Hepatocyte (in vitro differentiated cells): ENCODE results near the gene PLCD1. TPM values are rescaled to one million over a fixed set of nuclear protein-coding genes. Genes with fewer than 3 reads are reported as not detected.

Experiments used
- DNase-seq: peaks from one replicate; pipeline ENCODE4 v3.0.0-alpha.2; 2016; ENCODE audit warnings: low spot score
- H2AFZ ChIP-seq: fragments of 200-600 bp; sonication (generic); 2 replicates; pipeline ENCODE4 v1.6.0; 2016; ENCODE audit warnings: antibody characterized with exemption, mild to moderate bottlenecking
- H3K27ac ChIP-seq: fragments of 200-600 bp; sonication (generic); 2 replicates; pipeline ENCODE4 v1.5.1; 2016; ENCODE audit warnings: mild to moderate bottlenecking
- H3K27me3 ChIP-seq: fragments of 200-600 bp; sonication (generic); 2 replicates; pipeline ENCODE4 v1.6.1; 2016
- H3K36me3 ChIP-seq: fragments of 200-600 bp; sonication (generic); replicated peaks from 2 replicates; pipeline ENCODE4 v1.5.1; 2016; ENCODE audit warnings: low read depth; ENCODE audit not compliant: insufficient read depth
- H3K4me1 ChIP-seq: fragments of 200-600 bp; sonication (generic); 2 replicates; pipeline ENCODE4 v1.5.1; 2016; ENCODE audit warnings: mild to moderate bottlenecking, moderate library complexity; ENCODE audit not compliant: insufficient read depth
- H3K4me2 ChIP-seq: fragments of 200-600 bp; sonication (generic); 2 replicates; pipeline ENCODE4 v1.6.0; 2016
- H3K4me3 ChIP-seq: fragments of 200-600 bp; sonication (generic); 2 replicates; pipeline ENCODE4 v1.5.1; 2016; ENCODE audit warnings: mild to moderate bottlenecking
- H3K79me2 ChIP-seq: fragments of 200-600 bp; sonication (generic); 2 replicates; pipeline ENCODE4 v1.6.0; 2017; ENCODE audit warnings: mild to moderate bottlenecking
- H3K9me2 ChIP-seq: fragments of 200-600 bp; sonication (generic); replicated peaks from 2 replicates; pipeline ENCODE4 v1.6.0; 2017; ENCODE audit warnings: mild to moderate bottlenecking; ENCODE audit not compliant: insufficient read depth
- H3K9me3 ChIP-seq: fragments of 200-600 bp; sonication (generic); 2 replicates; pipeline ENCODE4 v1.5.1; 2016; ENCODE audit warnings: low read depth, mild to moderate bottlenecking
- H4K20me1 ChIP-seq: fragments of 200-600 bp; sonication (generic); 2 replicates; pipeline ENCODE4 v1.6.0; 2016; ENCODE audit warnings: mild to moderate bottlenecking; ENCODE audit not compliant: insufficient read depth, poor library complexity, severe bottlenecking
- EZH2 ChIP-seq: fragments of 200-600 bp; sonication (generic); IDR thresholded peaks from 2 replicates; pipeline ENCODE4 v1.6.1; 2016; ENCODE audit warnings: antibody characterized with exemption, mild to moderate bottlenecking, borderline replicate concordance
- EZH2phosphoT487 ChIP-seq: fragments of 200-600 bp; sonication (generic); IDR thresholded peaks from one replicate; pipeline ENCODE4 v1.6.1; 2018; ENCODE audit warnings: antibody characterized with exemption, mild to moderate bottlenecking, low read depth, moderate library complexity; ENCODE audit not compliant: unreplicated experiment, severe bottlenecking
- WGBS: methylation state at CpG from one replicate; pipeline ENCODE4 v1.1.6; 2016; ENCODE audit warnings: low lambda C conversion rate; ENCODE audit errors: missing lambda C conversion rate; 5-methylcytosine and 5-hydroxymethylcytosine counted together
- polyA plus RNA-seq: library from polyadenylated mRNA; unstranded; fragments of >200 nt; fragmentation: Nextera tagmentation; extraction: Ambion mirVana; gene quantifications from 2 replicates; pipeline ENCODE4 v1.2.1, GENCODE V29; 2016
- total RNA-seq: library from RNA; depleted of rRNA; stranded (reverse); fragments of >200 nt; gene quantifications from 2 replicates; pipeline ENCODE4 v1.2.3, GENCODE V29; 2014
- TF ChIP-seq, protein P1 (sequence below): fragments of 200-600 bp; sonication (generic); IDR thresholded peaks from 2 replicates; pipeline ENCODE4 v1.5.1; 2016; ENCODE audit warnings: antibody characterized with exemption, mild to moderate bottlenecking; ENCODE audit not compliant: poor library complexity

The PLCD1 gene
- total and polyA plus RNA-seq, 2 experiments from 2014 or later = 21.7 to 22.6 TPM

DNA sequence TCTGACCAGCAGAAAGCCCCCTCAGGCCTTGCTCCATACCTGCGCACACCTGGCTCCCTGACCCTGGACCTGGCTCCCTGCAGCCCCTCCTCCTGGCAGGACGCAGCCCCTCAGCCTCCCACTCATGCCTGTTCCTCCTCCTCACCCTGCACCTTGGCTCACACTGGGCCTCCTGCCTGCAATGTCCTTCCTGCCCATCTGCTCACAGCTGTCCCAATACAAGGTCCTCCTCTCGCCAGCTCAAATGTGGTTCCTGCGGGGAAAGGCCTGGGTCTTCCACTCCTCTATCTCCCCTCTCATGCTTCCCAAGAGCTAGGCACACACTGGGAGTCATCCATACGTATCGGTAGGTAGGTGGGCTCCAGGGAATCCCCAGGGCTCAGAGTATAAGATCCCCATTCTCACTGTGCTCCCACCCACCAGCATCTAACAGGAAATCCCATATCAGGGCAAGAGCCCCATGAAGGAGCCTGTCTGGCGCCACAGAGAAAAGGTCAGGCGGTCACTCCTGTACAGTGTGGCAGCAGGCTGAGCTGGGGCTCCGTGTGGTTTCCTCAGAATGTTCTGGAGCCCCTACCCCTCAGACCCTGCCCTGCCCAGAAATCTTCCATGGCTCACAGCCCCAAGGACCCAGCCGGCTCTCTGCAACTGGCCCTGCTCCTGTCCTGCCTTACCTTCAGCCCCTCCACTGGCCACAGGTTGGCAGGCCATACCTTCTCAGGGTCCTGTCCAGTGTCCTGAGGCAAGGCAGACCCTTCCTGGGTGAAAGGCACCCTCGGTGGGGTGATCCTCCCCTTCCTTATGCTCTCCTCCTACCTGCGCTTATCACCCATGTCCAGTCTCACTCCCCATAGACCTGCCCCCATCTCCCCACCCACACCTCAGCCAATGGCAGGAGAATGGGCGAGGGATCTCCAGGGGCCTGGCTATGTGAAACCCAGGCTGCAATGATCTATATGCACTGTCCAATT is 10.9 kb downstream of the PLCD1 start:
- DNase-seq = no peak
- no peak overlapping the region for H3K4me2 ChIP-seq
- no peaks in the 10 kb centered on the region for H3K27me3 ChIP-seq
- no peaks in the 10 kb centered on the region for H3K36me3 ChIP-seq
- H2AFZ ChIP-seq = no peak overlapping the region
- WGBS = 91% methylated on average over 12 of the region's 13 CpGs
- H3K4me1 ChIP-seq = no peaks in the 10 kb centered on the region
- no peaks in the 10 kb centered on the region for H3K9me2 ChIP-seq
- no peaks in the 10 kb centered on the region for H3K9me3 ChIP-seq
- TF ChIP-seq, protein P1, sequence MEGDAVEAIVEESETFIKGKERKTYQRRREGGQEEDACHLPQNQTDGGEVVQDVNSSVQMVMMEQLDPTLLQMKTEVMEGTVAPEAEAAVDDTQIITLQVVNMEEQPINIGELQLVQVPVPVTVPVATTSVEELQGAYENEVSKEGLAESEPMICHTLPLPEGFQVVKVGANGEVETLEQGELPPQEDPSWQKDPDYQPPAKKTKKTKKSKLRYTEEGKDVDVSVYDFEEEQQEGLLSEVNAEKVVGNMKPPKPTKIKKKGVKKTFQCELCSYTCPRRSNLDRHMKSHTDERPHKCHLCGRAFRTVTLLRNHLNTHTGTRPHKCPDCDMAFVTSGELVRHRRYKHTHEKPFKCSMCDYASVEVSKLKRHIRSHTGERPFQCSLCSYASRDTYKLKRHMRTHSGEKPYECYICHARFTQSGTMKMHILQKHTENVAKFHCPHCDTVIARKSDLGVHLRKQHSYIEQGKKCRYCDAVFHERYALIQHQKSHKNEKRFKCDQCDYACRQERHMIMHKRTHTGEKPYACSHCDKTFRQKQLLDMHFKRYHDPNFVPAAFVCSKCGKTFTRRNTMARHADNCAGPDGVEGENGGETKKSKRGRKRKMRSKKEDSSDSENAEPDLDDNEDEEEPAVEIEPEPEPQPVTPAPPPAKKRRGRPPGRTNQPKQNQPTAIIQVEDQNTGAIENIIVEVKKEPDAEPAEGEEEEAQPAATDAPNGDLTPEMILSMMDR = no peak
- no peak for TF ChIP-seq EZH2
- TF ChIP-seq EZH2phosphoT487 = no peak
- peaks cover 5% of the 10 kb centered on the region for H3K79me2 ChIP-seq
- H3K27ac ChIP-seq = no peak overlapping the region
- no peak overlapping the region for H3K4me3 ChIP-seq
- H4K20me1 ChIP-seq = no peaks in the 10 kb centered on the region

DNA sequence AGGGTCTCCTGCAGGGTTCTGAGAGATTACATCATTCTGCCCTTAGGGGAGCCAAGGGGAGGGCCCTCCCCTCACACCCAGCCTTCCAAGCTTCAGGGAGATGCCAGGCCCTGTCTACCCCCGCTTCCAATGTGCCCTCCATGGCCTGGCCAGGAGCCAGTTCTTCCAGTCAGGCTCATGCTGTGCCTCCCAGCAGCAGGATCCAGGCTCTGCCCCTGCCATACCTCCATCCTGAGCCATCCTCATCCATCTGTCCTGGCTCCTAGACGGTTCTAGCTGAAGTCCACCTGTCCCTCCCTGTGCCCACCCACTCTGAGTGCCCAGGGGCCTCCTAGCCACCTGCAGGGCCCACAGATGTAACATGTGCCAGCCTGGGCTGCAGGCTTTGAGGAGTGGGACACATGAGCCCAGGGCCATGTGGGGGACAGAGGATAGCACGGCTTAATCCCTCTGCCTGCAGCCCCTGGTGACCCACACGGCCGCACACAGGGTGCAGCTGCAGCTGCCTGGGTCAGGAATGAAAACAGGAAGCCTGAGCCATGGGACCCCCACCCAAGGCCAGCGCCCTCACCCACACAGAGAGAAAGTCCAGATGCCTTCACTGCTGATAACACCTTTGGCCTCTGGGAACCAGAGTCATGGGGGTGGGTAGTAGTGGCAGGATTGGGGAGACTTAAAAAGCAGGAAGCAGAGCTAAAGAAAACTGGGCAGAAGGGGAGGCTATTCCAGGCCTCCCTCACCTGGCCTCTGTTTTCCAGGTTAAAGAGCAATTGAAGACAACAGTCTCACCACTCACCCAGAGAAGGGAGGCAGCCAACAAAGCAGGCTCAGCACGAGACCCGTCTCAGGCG is 11.8 kb downstream of the PLCD1 start:
- H3K36me3 ChIP-seq = no peaks in the 10 kb centered on the region
- WGBS = 75% methylated on average over 9 of the region's 9 CpGs
- TF ChIP-seq EZH2phosphoT487 = no peak
- TF ChIP-seq, protein P1 = no peak

DNA sequence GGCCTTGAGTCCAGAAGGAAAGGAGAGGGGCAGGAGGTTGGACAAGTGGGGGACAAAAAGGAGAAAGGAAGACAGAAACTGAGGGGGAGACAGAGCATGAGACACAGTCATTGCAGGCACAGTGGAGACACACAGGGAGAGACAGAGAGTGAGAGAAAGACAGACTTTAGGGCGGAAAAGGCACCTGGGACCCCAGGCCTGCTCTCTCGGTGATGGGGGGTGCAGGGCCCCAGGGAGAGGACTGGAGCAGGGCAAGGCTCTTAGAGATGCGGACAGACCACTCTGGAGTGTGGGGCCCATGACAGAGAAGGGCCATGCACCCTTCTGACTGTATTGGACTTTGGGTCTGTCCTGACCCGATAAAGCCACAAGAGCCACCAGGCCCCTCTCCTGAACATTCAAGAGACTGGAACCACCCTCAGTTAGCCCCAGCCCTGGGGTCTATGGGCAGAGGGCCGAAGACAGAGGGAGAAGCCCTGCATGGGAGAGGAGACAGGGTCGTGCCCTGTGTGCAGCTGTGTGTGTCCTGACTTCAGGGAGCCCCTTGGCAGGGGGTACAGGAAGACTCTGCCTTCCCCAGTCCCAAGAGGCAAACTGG is 12.5 kb downstream of the PLCD1 start:
- TF ChIP-seq EZH2phosphoT487 = no peak
- Histone ChIP-seq H3K79me2 (no peaks in the 10 kb centered on the region), H3K4me1 (no peaks in the 10 kb centered on the region), H3K9me2 (no peaks in the 10 kb centered on the region), H2AFZ (no peak overlapping the region), H3K36me3 (no peaks in the 10 kb centered on the region), H3K4me3 (no peak overlapping the region), H3K27me3 (no peaks in the 10 kb centered on the region), H4K20me1 (no peaks in the 10 kb centered on the region), H3K27ac (no peak overlapping the region), H3K9me3 (no peaks in the 10 kb centered on the region), H3K4me2 (no peak overlapping the region)
- WGBS = 96% methylated on average over 6 of the region's 6 CpGs
- no peak for DNase-seq

More for the DNA sequence above, 11.8 kb downstream of the PLCD1 start:
- Histone ChIP-seq H3K4me2 (no peak overlapping the region), H3K4me1 (no peaks in the 10 kb centered on the region), H3K9me3 (no peaks in the 10 kb centered on the region), H3K27ac (no peak overlapping the region), H3K9me2 (no peaks in the 10 kb centered on the region), H2AFZ (no peak overlapping the region), H4K20me1 (no peaks in the 10 kb centered on the region), H3K79me2 (no peaks in the 10 kb centered on the region), H3K4me3 (no peak overlapping the region), H3K27me3 (no peaks in the 10 kb centered on the region)
- no peak for DNase-seq
